Right cardiac atrium (tissue), 5 donors: ENCODE measurements around the gene HAUS1. TPM values are rescaled to one million over a fixed set of nuclear protein-coding genes. Genes with fewer than 3 reads are reported as not detected.
"Not testable (repeated sequence)": the region's sequence is repeated elsewhere in the genome, so short reads cannot be mapped to it uniquely, and the experiment has no call there.

Experiments
- ATAC-seq, 2 donors: fragments of 200-7000 bp; cut with Tn5 transposase; one replicate each; pipeline versions ENCODE4 v1.8.0 to v1.9.1; 2020; ENCODE audit warnings: moderate library complexity in 2 of 2, mild to moderate bottlenecking in 1 of 2
- DNase-seq, 3 donors: peaks; one replicate each; pipeline ENCODE4 v3.0.0-alpha.2; 2020
- H3K27ac ChIP-seq: one replicate; pipeline ENCODE4 v1.5.1; 2013; ENCODE audit warnings: mild to moderate bottlenecking, low read length, control low read depth, moderate library complexity
- H3K27me3 ChIP-seq: one replicate; pipeline ENCODE4 v1.6.1; 2013; ENCODE audit not compliant: control insufficient read depth, insufficient read depth
- H3K4me1 ChIP-seq: one replicate; pipeline ENCODE4 v1.6.1; 2013; ENCODE audit warnings: low read length; ENCODE audit not compliant: control insufficient read depth, insufficient read depth
- H3K4me3 ChIP-seq: one replicate; pipeline ENCODE4 v1.5.1; 2013; ENCODE audit warnings: low read length, control low read depth
- H3K9me3 ChIP-seq: one replicate; pipeline ENCODE4 v1.6.1; 2013; ENCODE audit warnings: low read length; ENCODE audit not compliant: control insufficient read depth
- WGBS: extraction: QIAGEN DNeasy Blood & Tissue Kit; methylation state at CpG from one replicate; pipeline ENCODE4 v1.1.7; 2013; 5-methylcytosine and 5-hydroxymethylcytosine counted together
- intact Hi-C, 4 donors: fragments of 100-400 bp; cut with DNase I; formaldehyde crosslinking; loops; one replicate each; pipeline versions ENCODE4 v1.11.0 to v1.14.0; 2022 to 2023
- polyA plus RNA-seq: library from polyadenylated mRNA; stranded (reverse); fragments of 200-250 nt; gene quantifications from one replicate; pipeline ENCODE4 v1.2.3, GENCODE V29; 2013
- total RNA-seq, 4 donors: library from RNA; stranded (reverse); fragmentation: NEBNext Ultra II Directional; extraction: Animal tissue kit (Norgen Biotek cat#: 25700); gene quantifications; one replicate each; pipeline ENCODE4 v1.2.1, GENCODE V29; 2021
- donor health status: healthy with polysubstance abuse.
- donor health status: DM: no; HTN: yes; CAD: no.
- donor health status: DM: no; HTN: no; CAD: no.
- donor health status: DM: no; HTN: yes; CAD: no; lungs with severe emphysema.
- donor health status: DM: yes; HTN: yes; CAD: no.

Gene HAUS1
- total and polyA plus RNA-seq, 5 donors: 8.8 to 15.0 (median 9.4) TPM

- intact Hi-C loops: loop anchor here in 2 of 4 donors (10.0 kb wide), 2 partner anchors 95 to 405 kb away; no protein-coding TSS in a partner anchor
- Histone ChIP-seq H3K27ac (no peak overlapping the region), H3K4me3 (no peak overlapping the region), H3K27me3 (no peaks in the 10 kb centered on the region), H3K4me1 (no peaks in the 10 kb centered on the region), H3K9me3 (no peaks in the 10 kb centered on the region)
- DNase-seq (no peak), ATAC-seq (no peak)
- whole genome bisulfite sequencing: 86% methylated on average over 6 of the region's 6 CpGs
These were observed 34.0 kb upstream of the HAUS1 start for GRCh38 chr18:46070232-46070631.

DNA sequence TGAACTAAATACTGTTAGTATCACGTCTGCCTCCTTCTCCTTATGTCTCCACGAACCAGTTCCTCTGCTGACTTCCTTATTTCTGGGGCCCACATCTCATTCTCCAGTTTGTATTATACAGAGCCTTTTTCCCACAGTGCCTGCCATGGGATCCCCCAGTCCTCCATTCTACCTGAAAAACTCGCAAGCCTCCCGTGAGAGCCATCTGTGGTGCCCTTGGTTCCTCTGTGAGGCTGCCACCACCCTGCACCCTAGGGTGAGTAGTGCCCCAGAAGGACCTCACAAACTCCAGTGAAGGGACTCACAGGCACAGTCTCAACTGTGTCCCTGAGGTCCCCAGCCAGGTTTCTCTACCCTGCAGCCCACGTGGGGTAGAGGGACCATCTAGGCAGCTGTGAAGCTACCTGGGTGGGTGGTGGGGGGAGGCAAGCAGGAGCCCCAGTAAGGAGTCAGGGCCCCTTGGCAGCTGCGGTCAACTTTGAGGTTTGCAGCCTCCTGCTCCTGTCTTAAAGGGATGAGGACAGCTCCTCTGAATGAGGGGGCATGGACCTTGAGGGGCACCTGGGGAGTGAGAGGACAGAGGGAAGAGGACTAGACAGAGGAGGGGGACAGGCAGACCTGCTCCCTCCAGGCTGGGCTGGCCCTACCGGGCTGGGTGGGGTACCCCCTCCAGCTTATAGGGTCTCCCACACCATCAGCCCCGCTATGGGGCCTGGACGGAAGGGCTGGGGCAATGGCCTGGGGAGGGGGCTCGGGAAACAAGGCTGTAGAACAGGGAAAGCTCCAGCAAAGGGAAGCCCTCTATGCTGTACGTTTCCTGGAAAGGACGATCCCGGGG lies 33.2 kb upstream of the HAUS1 start:
- H3K9me3 ChIP-seq: no peaks in the 10 kb centered on the region
- H3K27me3 ChIP-seq: no peaks in the 10 kb centered on the region
- intact Hi-C loops: loop anchor here in 2 of 4 donors (10.0 kb wide), 2 partner anchors 96 to 406 kb away; no protein-coding TSS in a partner anchor
- peak overlapping the region; percentile 69 for H3K4me3 ChIP-seq
- no peaks in the 10 kb centered on the region for H3K4me1 ChIP-seq
- DNase-seq (no peak), ATAC-seq (peak; percentile 9 to 23)
- 40% methylated on average over 13 of the region's 13 CpGs for WGBS
- no peak overlapping the region for H3K27ac ChIP-seq

DNA sequence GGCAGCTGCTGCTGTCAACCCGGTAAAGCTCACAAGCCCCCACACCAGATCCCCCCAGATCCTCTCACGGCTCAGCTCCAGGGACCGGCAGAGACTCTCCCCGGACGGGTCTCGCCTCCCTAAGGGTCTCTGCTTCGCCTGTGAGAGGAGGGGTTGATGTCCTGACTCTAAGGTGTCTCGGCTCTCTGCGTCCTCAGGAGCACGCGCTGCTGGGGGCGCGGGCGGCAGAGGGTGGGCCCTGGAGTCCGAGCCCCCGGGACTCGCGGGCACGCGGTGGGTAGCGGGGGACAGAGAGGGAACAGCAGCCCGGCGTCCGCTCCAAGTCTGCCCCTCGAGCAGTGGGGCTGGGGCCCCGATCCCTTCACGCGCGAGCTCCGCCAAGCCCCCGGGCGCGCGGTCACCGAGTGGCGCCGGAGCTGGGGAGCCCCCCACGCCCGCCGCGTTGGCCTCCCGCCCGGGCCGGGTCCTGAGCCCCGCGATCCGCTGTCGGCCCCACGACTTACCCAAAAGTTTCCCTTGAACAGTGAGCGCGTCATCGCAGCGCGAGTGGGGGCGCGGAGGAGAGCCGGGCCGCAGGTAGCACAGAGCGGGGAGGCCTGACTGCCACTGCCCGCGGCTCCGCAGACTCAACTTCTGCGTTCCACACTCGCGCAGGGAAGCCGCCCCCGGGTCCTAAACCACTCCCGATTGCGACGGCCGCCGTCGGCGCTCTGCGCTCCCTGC lies 32.4 kb upstream of the HAUS1 start, which contains the start of gene PSTPIP2:
TSS of gene PSTPIP2 (minus strand) at position 608 of the 723 bp plus-strand sequence. CDS start at position 536, 72 bp downstream.
- Histone ChIP-seq H3K27ac (no peak within 1 kb of the TSS), H3K4me3 (peak within 1 kb of the TSS; percentile 69), H3K4me1 (no peaks in the 10 kb centered on the region), H3K9me3 (no peaks in the 10 kb centered on the region), H3K27me3 (no peaks in the 10 kb centered on the region)
- under 1% methylated on average over 75 of the region's 75 CpGs for WGBS
- intact Hi-C loops: loop anchor here in 2 of 4 donors (10.0 kb wide), 2 partner anchors 97 to 407 kb away; no protein-coding TSS in a partner anchor
- DNase-seq: peak; percentile 74 to 88 (median 87)
- peak; percentile 80 for ATAC-seq

DNA sequence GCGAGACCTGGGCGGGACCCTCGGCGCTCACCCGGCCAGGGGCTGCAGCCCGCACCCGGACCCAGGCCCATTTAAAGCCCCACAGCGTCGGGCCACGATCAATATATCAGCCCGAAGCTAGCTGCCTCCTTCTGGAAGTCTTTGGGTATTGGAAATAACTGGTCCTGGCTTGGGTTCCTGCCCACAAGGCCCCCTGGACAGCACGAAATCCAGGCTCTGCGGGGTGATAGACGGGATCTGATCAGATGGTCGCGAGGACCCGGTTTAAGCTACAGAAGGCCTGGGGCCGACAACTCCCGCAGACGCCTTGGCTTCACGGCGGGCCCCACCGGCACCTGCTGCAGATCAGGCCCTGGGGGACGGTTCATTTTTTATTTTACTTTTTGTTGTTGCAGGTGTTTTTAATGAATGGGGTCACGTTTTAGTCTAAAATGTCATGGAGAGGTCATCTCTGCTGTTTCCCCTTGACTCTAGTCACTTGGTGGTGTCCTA lies 31.8 kb upstream of the HAUS1 start:
- Histone ChIP-seq H3K4me1 (no peaks in the 10 kb centered on the region), H3K27ac (no peak overlapping the region), H3K27me3 (no peaks in the 10 kb centered on the region), H3K9me3 (no peaks in the 10 kb centered on the region), H3K4me3 (peak overlapping the region; percentile 69)
- intact Hi-C loops: loop anchor here in 2 of 4 donors (10.0 kb wide), 2 partner anchors 98 to 408 kb away; no protein-coding TSS in a partner anchor
- 22% methylated on average over 25 of the region's 25 CpGs for WGBS
- peak; percentile 4 to 9 for ATAC-seq
- DNase-seq: no peak

DNA sequence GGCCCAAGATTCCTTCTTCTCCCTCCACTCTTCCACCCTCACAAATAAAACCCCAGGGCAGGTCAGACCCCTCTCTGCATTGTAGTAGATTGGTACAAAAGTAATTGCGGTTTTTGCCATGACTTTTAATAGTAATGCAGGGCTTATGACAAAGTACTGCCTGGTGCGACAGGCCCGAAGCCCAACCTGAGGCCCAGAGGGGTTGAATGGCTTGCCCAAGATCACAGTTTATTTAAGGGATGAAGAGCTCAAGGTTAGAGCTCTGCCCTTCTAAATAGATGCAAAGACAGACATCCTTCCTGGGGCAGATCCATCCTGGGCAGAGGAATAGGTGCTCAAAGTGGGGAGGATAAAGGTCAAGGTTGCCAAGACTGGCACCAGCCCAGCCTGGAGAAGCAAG lies 31.2 kb upstream of the HAUS1 start:
- Histone ChIP-seq H3K9me3 (no peaks in the 10 kb centered on the region), H3K4me1 (no peaks in the 10 kb centered on the region), H3K27me3 (no peaks in the 10 kb centered on the region), H3K27ac (no peak overlapping the region), H3K4me3 (no peak overlapping the region)
- ATAC-seq (peak in 1 of 2 donors; percentile 3), DNase-seq (no peak)
- intact Hi-C loops: loop anchor here in 2 of 4 donors (10.0 kb wide), 2 partner anchors 98 to 408 kb away; no protein-coding TSS in a partner anchor
- WGBS: 87% methylated on average over 3 of the region's 3 CpGs

DNA sequence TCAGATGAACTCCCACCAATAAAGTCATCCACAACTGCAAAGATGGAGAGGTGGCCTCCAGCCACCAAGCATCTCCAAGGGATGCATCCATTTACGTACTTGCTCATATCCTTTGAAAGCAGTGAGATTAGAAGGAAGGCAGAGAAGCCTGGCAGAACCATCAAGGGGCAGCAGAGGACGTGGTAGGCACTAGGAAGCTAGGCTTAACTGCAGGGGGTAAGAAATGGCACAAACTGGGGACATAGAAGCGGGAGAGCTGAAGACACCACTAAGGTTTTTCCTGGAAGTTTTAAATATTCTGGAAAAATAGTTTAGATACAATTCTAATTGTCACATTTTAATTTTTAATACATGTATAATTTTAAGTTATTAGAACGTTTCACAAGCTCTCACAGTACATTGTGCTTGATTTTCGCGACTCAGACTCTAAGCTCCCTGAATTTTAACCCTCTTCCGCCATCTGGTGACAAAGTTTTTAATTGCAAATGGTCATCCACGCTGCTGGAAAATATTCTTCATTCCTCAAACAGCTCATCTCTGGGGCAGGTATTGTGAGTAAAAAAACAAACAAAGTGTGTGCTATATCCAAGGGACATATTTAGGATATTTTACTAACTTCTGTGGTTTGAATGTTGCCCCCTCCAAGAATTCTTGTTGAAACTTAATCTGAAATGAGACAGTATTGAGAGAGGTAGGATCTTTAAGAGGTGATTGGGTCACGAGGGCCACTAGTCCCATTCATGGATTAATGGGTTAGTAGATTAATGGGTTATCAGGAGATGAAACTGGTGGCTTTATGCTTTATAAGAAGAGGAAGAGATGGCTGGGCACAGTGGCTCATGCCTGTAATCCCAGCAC lies 30.5 kb upstream of the HAUS1 start:
- H3K27ac ChIP-seq: no peak overlapping the region
- WGBS: 28% methylated on average over 9 of the region's 9 CpGs
- intact Hi-C loops: loop anchor here in 2 of 4 donors (10.0 kb wide), 2 partner anchors 99 to 409 kb away; no protein-coding TSS in a partner anchor
- DNase-seq (no peak), ATAC-seq (peak; percentile 19 to 23)
- H3K27me3 ChIP-seq: no peaks in the 10 kb centered on the region
- no peaks in the 10 kb centered on the region for H3K9me3 ChIP-seq
- H3K4me3 ChIP-seq: no peak overlapping the region
- no peaks in the 10 kb centered on the region for H3K4me1 ChIP-seq

DNA sequence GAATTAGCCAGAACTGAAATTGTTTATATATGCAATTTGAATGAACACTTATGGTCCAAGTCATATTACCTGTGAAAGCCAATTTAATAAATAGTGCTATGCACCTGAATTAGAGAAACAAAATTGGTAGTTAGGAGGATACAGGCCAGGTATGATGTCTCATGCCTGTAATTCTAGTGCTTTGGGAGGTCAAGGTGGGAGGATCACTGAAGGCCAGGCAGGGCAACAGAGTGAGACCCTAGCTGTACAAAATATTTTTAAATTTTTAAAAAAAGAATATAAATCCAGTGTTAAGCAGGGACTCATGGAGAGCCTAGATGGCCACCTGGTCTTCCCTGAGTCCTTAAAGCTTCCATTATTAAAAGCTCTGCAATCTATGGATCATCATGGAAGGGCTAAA lies 24.8 kb upstream of the HAUS1 start:
- ATAC-seq (no peak), DNase-seq (no peak)
- no peak overlapping the region for H3K4me3 ChIP-seq
- no peak overlapping the region for H3K27ac ChIP-seq
- H3K9me3 ChIP-seq: no peaks in the 10 kb centered on the region
- intact Hi-C loops: loop anchor here in 2 of 4 donors (10.0 kb wide), 2 partner anchors 105 to 415 kb away; no protein-coding TSS in a partner anchor
- peaks cover 1% of the 10 kb centered on the region for H3K4me1 ChIP-seq
- H3K27me3 ChIP-seq: no peaks in the 10 kb centered on the region

GRCh38 chr18:46080156-46080555 lies 24.0 kb upstream of the HAUS1 start:
- 54% methylated on average over 1 of the region's 1 CpG for WGBS
- Histone ChIP-seq H3K9me3 (no peaks in the 10 kb centered on the region), H3K4me1 (peaks cover 1% of the 10 kb centered on the region), H3K4me3 (no peak overlapping the region), H3K27ac (no peak overlapping the region), H3K27me3 (no peaks in the 10 kb centered on the region)
- DNase-seq (no peak), ATAC-seq (no peak)
- intact Hi-C loops: no loop called here

DNA sequence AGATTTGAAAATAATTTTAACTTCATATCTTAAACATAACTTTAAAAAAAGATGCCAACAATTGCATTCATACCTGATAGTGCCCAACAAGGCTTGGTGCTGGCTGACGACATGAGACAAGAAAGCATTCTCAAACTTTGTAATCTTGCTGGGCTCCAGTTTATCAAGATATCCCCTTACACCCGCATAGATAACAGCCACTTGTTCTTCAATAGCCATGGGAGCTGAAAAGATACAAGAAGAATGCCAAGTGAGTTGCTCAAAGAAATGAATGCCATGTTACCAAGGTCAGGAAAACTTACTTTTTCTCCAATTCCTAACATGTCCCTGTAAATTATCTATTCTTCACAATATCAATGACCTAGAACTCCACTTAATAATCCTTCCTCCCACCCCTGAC lies 19.8 kb upstream of the HAUS1 start:
- intact Hi-C loops: no loop called here
- DNase-seq (no peak), ATAC-seq (no peak)
- 57% methylated on average over 2 of the region's 2 CpGs for WGBS
- Histone ChIP-seq H3K9me3 (no peaks in the 10 kb centered on the region), H3K4me1 (peaks cover 1% of the 10 kb centered on the region), H3K4me3 (no peak overlapping the region), H3K27ac (no peak overlapping the region), H3K27me3 (no peaks in the 10 kb centered on the region)

DNA sequence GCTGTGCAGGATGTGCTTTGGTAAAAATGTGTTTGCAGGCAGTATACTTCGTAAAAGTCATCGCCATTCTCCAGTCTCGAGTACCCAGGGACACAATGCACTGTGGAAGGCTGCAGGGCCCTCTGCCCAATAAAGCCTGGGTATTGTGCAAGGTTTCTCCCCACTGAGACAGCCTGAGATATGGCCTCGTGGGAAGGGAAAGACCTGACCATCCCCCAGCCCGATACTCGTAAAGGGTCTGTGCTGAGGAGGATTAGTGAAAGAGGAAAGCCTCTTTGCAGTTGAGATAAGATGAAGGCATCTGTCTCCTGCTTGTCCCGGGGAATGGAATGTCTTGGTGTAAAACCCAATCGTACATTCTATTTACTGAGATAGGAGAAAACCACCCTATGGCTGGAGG lies 15.7 kb upstream of the HAUS1 start:
- intact Hi-C loops, ATAC-seq, H3K27me3 ChIP-seq, DNase-seq, H3K4me1 ChIP-seq, H3K9me3 ChIP-seq, H3K4me3 ChIP-seq, H3K27ac ChIP-seq: not testable (repeated sequence)
- WGBS: 46% methylated on average over 8 of the region's 8 CpGs
